ENCODE results near the gene ADGRF3.
A peak's percentile ranks its signal among the peaks of the same experiment; 100 is the strongest.
"Not testable (repeated sequence)": the region's sequence is repeated elsewhere in the genome, so short reads cannot be mapped to it uniquely, and the experiment has no call there.

Gene ADGRF3

DNA sequence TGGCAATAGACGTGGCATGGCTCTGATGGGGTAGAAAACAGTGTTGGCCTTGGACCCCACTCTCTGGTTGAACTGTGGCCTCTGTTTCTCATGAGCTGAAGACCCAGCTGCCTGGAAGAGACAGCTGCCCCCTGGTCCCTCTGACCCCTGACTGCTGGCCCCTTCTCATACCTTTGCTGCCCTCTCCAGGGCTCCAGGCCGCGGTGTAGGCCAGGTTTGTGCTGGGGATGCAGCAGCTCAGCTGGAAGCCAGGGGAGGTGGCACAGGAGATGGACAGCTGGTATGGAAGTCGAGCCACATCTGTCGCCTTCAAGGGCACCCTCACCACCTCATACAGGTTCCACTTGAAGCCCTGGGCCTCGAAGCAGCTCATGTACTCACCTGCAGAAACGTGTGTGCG, 32.3 kb downstream of the ADGRF3 start:
- DNase-seq: no peak

GRCh38 chr2:26313446-26313845, 33.1 kb downstream of the ADGRF3 start:
- DNase-seq: no peak

GRCh38 chr2:26312471-26312870, 34.1 kb downstream of the ADGRF3 start:
- no peak for DNase-seq

GRCh38 chr2:26309921-26310320, 36.7 kb downstream of the ADGRF3 start:
- DNase-seq: no peak

DNA sequence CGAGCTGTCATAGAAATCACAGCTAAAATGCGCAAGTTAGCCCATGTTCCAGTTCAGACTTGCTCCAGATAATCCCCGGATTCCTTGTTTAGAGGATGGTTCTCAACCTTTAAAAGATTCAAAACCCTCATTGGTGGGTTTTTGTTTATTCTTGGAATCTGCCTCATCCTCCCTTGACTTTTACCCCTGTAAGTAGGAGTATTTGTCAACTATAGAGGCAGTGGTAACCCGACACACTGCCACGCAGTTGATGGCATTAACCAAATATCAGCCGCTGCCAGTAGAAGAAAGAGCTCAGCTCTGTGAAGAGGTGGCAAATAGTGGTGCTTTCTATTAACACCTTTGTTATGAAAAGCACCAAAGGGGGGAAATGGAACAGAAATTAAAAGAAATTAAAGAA, 41.0 kb downstream of the ADGRF3 start:
- DNase-seq: no peak

DNA sequence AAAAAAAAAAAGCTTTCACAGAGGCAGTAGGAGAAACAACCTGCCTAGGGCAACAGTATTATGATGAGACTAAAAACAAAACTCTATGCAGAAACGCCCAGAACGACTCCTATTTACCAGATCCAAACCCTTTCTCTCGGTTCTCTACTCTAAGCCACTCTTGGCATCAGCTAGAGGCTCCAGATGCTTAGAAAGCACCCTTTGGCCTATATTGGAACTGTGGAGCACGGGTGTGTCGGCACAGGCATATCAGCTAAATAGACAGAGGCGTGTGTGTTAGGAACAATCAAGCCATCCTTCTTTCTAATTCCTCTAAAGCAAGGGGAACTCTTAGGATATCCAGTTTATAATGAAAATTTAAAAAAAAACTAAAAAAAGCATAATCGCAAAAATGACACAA, 41.5 kb downstream of the ADGRF3 start:
- not testable (repeated sequence) for DNase-seq

GRCh38 chr2:26302846-26303245, 43.7 kb downstream of the ADGRF3 start:
- DNase-seq: no peak

DNA sequence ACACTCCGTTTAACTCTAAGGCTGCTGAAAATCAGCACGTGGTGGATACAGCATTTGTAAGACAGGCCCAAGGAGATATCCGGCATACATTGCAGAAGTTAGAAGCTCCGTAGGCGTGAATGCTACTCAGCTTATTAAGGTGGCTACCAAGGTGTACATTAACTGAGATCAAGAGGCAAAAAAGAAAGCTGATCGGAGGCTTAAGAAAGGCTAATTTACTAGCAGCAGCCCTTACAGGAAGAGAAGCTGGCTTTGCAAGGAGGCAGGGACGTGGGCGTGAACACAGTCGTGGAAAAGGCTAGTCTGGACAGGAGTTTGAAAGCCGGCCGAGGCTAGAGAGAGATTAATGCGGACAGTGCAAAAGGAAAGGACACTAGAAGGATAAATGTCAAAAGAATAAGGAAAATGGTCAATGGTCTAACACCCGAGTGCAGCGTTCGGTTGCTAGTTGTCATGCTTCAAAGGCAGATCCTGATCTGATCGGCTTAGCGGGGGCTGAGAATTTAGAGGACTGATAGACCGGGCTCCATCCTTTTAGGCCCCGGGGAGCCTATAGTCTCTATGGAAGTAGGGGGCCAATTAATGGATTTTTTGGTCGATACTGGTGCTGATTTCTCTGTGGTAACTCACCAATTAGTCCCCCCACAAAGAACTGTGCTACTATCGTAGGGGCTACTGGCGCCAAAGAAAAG, 46.2 kb downstream of the ADGRF3 start:
- no peak for DNase-seq

DNA sequence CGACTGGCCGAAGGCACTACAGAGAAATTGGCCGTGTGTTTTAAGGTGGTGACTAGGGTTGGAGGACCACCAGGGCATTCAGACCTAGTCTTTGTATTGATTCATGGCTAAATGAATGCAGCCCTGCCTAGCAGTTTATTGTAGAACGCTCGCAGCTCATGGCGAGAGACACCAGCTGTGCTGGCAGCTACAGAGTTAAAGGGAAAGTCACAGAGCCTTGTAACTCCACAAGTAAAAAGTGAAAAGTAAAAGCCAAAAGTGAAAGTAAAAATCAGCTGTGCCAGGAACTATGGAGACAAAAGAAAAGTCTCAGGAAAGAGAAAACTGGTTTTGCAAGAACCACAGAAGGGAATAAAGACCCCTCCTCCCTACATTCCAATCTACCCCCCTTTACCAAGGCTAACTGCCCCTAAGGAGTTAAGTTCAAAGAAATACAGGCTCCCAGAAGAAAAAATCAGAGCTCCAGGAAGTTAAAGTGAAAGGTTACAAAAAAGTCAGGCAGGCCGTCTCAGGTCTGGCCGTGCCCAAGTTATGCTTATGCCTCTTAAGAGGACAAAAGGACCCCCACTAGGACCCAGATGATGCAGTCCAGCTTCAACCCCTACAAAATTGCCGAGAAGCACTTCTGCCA, 47.0 kb downstream of the ADGRF3 start:
- peak; percentile 7 for DNase-seq

GRCh38 chr2:26298638-26299393, 47.8 kb downstream of the ADGRF3 start:
- DNase-seq: no peak

DNA sequence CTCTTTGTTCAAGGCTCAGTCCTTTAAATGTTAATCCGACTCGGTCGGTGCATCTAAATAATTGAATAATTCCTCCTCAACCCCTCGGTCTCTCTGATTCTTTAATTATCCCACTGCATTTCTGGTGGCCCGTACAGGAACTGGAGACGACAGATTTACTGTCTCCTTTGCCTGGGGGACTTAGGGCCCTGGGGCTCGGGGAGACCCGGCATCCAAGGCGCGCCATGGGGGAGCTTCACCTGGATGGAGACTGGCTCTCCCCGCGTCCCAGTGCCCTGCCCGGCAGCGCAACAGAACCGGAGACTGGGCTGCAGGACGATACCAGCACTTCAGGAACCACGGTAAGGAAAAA, 48.3 kb downstream of the ADGRF3 start:
- no peak for DNase-seq

- DNase-seq: no peak
These were observed 49.5 kb downstream of the ADGRF3 start for GRCh38 chr2:26297061-26297460.

DNA sequence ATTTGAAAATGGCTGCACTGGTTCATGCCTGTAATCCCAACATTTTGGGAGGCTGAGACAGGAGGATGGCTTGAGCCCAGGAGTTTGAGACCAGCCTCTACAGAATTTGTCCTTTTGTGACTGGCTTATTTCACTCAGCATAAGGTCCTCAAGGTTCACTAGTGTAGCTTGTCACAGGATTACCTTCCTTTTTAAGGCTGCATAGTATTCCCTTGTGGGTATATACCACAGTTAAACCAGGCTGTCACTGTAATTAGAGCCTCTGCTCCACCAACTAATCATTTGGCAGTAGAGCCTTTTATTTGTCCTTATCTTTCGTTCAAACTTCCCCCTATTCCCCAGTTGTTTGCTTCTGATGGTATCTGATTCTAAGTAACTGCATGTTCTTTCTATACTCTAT, 51.1 kb downstream of the ADGRF3 start:
- no peak for DNase-seq

DNA sequence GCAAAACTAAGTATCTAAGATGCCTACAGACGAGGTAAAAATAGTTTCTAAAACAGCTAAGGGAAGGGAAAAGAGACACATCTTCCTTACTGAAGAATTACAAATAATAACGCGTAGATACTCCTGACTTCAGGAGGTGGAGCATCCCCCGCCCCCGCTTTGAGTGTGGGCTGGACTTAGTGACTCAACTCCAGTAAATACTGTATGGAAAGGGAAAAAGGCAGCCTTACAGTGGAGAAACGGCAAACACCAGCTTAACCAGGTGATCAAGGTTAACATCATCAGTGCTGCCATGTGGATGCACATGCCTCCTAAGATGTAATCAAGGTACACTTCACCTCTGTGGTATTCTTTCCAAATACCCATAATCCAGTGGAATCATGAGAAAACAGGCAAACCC, 53.9 kb downstream of the ADGRF3 start:
- DNase-seq: no peak

DNA sequence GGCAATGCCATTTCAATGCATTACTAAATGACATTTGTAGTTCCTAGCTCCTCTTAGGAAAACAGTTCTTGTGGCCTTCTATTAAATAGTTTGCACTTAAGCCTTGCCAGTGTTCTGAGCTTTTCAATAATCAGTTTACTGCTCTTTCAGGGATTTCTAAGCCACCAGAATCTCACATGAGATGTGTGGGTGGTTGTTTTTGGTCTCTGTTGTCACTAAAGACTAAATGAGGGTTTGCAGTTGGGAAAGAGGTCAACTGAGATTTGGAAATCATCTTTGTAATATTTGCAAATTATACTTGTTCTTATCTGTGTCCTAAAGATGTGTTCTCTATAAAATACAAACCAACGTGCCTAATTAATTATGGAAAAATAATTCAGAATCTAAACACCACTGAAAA, 56.6 kb downstream of the ADGRF3 start:
- no peak for DNase-seq

GRCh38 chr2:26285931-26286330, 60.7 kb downstream of the ADGRF3 start:
- no peak for DNase-seq

DNA sequence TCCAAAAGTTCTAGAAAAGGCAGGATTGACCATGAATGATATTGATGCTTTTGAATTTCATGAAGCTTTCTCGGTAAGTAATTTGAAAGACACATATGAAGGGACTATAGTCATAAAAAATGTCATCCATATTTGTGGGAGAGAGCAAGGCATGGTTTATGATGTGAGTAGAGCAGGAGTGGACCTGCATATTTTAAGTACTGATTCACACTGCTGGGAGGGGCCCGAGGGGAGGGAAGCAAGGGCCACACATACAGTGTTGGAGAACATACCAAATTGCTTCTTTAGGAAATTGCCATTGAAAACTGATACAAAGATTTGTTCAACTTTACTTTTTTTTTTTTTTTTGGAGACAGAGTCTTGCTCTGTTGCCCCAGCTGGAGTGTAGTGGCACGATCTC, 62.5 kb downstream of the ADGRF3 start:
- DNase-seq: no peak

DNA sequence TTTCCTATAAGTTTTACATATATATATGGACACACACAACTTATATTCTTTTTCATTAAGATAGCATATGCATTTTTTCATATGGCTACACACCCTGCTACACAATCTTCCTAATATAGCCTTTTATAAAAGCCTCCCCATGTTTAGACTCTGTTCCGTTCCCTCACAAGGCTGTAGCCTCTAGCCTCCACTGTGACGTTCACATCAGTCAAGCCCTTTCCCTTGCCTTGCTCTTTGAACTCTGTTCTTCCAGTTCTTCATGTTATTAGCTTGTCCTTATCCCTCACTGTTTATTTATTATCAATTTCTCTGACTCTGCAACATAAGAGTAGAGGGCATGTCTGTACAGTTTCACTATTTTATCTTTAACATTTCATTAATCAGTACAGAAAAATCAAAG, 63.0 kb downstream of the ADGRF3 start:
- DNase-seq: no peak

- DNase-seq: no peak
These were observed 65.4 kb downstream of the ADGRF3 start for GRCh38 chr2:26281226-26281625.

- DNase-seq: no peak
These were observed 66.7 kb downstream of the ADGRF3 start for GRCh38 chr2:26279886-26280285.

DNA sequence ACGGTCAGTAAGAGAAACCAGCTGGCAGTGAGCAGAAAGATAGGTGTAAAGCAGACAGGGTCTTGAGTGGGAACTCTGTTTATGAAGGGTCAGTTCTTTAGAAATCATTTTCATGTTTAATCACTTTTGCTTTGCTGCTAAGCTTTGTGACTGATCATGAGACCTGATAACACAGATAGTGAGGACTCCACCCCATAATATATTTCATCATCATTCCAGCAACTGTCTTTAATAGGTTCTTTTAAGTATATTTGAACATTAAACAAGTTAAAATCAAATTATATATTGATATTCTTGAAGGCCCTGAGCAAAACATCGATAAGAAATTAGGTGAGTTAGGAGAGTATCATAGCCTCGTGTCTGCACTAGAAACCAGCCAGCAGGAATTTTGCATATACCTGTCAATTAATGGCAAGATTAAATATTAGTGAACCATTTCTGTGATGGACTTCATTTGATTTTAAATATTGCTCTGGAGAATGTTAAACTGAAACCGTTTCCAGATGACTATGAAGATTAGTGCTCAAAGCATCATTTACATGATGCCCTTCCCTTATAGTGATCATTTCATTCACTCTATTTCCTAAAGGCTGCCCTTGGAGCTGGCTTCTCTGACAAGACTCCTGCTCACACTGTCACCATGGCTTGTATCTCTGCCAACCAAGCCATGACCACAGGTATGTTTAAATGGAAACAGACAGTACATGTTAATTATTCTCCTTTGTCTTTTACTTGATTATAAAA, 69.9 kb downstream of the ADGRF3 start:
- DNase-seq: no peak

DNA sequence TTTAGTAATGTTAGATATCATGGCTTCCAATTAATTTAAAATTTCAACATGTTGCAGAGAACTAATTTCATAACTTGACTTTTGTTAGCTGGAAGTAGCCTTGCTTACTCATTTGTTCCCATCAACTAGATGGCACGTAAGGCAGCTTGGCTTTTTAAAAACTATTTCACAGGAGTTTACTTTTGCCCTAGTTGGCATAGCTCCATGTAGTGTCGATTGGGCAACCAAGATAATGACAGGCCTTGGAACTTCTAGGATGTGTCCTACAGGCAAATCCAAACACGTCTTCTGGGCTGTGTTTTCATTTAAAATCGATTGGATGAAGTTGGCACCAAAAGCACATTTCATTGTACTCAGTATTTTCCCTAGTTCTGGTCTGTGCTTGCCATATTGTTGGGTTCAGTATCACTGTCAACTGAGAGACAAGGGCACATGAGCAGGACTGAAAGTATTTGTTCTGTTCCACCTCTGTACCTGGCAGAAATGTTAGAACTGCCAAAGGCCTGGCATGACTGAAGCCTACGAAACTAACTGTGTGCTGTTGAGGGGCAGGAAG, 72.5 kb downstream of the ADGRF3 start:
- no peak for DNase-seq

DNA sequence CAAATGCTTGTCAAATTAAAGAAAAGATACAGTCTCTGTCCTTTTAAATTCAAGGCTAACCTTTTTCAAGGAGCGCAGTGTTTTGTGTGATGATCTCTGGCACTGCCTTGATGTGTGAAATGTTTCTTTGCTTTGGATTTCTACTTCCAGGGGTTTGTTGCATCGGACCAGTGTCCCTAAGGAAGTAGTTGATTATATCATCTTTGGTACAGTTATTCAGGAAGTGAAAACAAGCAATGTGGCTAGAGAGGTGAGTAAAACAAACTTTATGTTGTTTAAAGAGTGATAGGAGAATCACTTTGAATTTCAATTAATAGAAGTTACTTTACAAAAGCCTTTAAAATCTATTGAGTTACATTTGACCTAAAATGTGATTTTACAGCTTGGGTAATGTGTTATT, 73.1 kb downstream of the ADGRF3 start:
- no peak for DNase-seq

Measured in NCI-H510A treated with DMSO at 0.1 percent for 48 hours (cell line).